Cardiac muscle cell (in vitro differentiated cells and primary cell): Measurements from ENCODE around the gene ARHGEF12. TPM values are rescaled to one million over a fixed set of nuclear protein-coding genes. Genes with fewer than 3 reads are reported as not detected.

Experiments
- DNase-seq, 2 donors: peaks; one replicate each; pipeline versions ENCODE4 v3.0.0 to v3.0.0-alpha.2; 2010 to 2017; ENCODE audit warnings: low read depth in 1 of 2, low spot score in 1 of 2
- H3K27ac ChIP-seq: fragments of 200-600 bp; sonication (generic); 2 replicates; pipeline ENCODE4 v1.5.1; 2016
- H3K27me3 ChIP-seq: fragments of 200-600 bp; sonication (generic); 2 replicates; pipeline ENCODE4 v1.6.0; 2016; ENCODE audit warnings: control low read depth
- H3K36me3 ChIP-seq: fragments of 200-600 bp; sonication (generic); 2 replicates; pipeline ENCODE4 v1.5.1; 2016; ENCODE audit warnings: control low read depth
- H3K4me1 ChIP-seq: fragments of 200-600 bp; sonication (generic); 2 replicates; pipeline ENCODE4 v1.8.1; 2017; ENCODE audit warnings: low read depth, mild to moderate bottlenecking, mixed run types
- H3K4me3 ChIP-seq: fragments of 200-600 bp; sonication (generic); 2 replicates; pipeline ENCODE4 v1.5.1; 2016; ENCODE audit warnings: mild to moderate bottlenecking
- H3K9me3 ChIP-seq: fragments of 200-600 bp; sonication (generic); 2 replicates; pipeline ENCODE4 v1.5.1; 2017; ENCODE audit warnings: low read depth, mild to moderate bottlenecking, control low read depth
- polyA plus RNA-seq: library from polyadenylated mRNA; unstranded; fragments of >200 nt; fragmentation: Nextera tagmentation; extraction: Ambion mirVana; gene quantifications from 2 replicates; pipeline ENCODE4 v1.2.1, GENCODE V29; 2016
- total RNA-seq: library from RNA; depleted of rRNA; stranded (reverse); fragments of >200 nt; gene quantifications from 2 replicates; pipeline ENCODE4 v1.2.3, GENCODE V29; 2016
- TF ChIP-seq, protein P1 (sequence below): IDR thresholded peaks from 2 replicates; pipeline ENCODE4 v1.5.1; 2012; ENCODE audit warnings: low read depth, mild to moderate bottlenecking, low read length

Gene ARHGEF12
- total and polyA plus RNA-seq, 2 experiments from 2014 or later, result 21.7 to 43.4 TPM

DNA sequence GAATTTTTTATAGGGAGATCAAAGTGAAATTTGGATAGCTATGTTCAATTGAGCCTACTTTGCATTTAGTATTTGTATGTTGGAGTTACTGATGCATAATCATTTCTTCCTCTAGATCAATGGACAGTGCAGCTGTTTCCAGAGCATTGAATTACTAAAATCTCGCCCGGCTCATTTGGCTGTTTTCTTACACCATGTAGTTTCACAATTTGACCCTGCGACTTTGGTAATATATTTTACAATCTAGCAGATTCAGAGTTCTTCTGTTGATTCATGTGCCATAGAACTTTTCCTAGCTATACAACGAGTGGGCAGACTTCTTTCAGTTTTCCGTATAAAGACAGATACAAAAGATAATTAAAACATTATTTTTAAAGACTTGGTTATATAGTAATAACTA is 105.4 kb downstream of the ARHGEF12 start:
- no peaks in the 10 kb centered on the region for H3K9me3 ChIP-seq
- H3K4me3 ChIP-seq, result no peak overlapping the region
- H3K27ac ChIP-seq, result no peak overlapping the region
- no peaks in the 10 kb centered on the region for H3K27me3 ChIP-seq
- H3K4me1 ChIP-seq, result no peaks in the 10 kb centered on the region
- TF ChIP-seq, protein P1, sequence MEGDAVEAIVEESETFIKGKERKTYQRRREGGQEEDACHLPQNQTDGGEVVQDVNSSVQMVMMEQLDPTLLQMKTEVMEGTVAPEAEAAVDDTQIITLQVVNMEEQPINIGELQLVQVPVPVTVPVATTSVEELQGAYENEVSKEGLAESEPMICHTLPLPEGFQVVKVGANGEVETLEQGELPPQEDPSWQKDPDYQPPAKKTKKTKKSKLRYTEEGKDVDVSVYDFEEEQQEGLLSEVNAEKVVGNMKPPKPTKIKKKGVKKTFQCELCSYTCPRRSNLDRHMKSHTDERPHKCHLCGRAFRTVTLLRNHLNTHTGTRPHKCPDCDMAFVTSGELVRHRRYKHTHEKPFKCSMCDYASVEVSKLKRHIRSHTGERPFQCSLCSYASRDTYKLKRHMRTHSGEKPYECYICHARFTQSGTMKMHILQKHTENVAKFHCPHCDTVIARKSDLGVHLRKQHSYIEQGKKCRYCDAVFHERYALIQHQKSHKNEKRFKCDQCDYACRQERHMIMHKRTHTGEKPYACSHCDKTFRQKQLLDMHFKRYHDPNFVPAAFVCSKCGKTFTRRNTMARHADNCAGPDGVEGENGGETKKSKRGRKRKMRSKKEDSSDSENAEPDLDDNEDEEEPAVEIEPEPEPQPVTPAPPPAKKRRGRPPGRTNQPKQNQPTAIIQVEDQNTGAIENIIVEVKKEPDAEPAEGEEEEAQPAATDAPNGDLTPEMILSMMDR, result no peak
- peaks cover 52% of the 10 kb centered on the region for H3K36me3 ChIP-seq
- no peak for DNase-seq

DNA sequence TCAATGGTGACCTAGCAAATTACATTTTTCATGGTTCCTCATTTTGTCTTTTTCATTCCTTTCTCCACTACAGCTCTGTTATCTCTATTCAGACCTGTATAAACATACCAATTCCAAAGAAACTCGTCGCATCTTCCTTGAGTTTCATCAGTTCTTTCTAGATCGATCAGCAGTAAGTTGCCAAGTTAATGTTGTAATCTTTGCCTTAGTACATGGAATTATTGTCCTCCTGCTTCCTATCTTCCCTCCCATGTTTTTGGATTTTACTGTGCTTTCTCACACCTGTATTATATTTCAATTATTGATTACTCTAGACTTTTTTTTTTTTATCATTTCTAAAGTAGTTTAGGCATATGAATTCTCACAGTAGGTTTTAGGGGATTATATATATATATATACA is 105.8 kb downstream of the ARHGEF12 start:
- Histone ChIP-seq H3K27ac (no peak overlapping the region), H3K36me3 (peaks cover 56% of the 10 kb centered on the region), H3K4me3 (no peak overlapping the region), H3K27me3 (no peaks in the 10 kb centered on the region), H3K9me3 (no peaks in the 10 kb centered on the region), H3K4me1 (no peaks in the 10 kb centered on the region)
- TF ChIP-seq, protein P1, result no peak
- no peak for DNase-seq

DNA sequence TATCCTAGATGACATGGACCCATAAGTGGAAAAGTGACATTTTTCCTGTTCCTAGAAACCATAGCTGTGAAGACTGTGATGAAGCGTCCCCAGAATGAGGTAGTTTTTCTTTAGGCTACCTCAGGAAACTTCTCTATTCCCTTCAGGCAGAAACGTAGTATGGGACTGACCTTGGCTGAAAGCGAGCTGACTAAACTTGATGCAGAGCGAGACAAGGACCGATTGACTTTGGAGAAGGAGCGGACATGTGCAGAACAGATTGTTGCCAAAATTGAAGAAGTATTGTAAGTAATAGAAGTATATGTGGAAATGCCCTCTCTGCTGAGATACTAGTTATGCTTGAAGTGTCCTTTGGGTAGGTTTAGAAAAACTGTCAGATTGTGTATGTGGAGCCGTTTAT is 110.6 kb downstream of the ARHGEF12 start:
- DNase-seq, result no peak
- H3K9me3 ChIP-seq, result no peaks in the 10 kb centered on the region
- H3K4me3 ChIP-seq, result no peak overlapping the region
- H3K36me3 ChIP-seq, result peaks cover 75% of the 10 kb centered on the region
- H3K27me3 ChIP-seq, result no peaks in the 10 kb centered on the region
- H3K27ac ChIP-seq, result no peak overlapping the region
- TF ChIP-seq, protein P1, result no peak
- no peaks in the 10 kb centered on the region for H3K4me1 ChIP-seq

DNA sequence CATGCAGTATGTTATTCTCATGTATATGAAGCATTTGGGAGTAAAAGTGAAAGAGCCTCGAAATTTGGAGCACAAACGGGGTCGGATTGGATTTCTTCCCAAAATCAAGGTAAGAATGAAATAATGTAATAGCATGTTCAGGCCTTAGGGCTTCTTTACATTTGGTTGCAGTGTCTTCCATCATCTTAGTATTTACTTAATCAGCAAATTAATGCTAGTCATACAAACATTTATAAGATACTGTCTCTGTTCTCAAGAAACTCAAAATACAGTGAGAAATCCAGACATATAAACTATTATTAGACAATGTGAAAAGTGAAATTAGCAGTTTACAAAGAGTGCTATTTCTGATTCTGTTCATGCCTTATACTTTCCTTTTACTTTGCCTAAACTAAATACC is 112.0 kb downstream of the ARHGEF12 start:
- no peaks in the 10 kb centered on the region for H3K9me3 ChIP-seq
- no peak for DNase-seq
- no peaks in the 10 kb centered on the region for H3K4me1 ChIP-seq
- no peaks in the 10 kb centered on the region for H3K27me3 ChIP-seq
- no peak overlapping the region for H3K4me3 ChIP-seq
- peaks cover 69% of the 10 kb centered on the region for H3K36me3 ChIP-seq
- TF ChIP-seq, protein P1, result no peak
- H3K27ac ChIP-seq, result no peak overlapping the region

DNA sequence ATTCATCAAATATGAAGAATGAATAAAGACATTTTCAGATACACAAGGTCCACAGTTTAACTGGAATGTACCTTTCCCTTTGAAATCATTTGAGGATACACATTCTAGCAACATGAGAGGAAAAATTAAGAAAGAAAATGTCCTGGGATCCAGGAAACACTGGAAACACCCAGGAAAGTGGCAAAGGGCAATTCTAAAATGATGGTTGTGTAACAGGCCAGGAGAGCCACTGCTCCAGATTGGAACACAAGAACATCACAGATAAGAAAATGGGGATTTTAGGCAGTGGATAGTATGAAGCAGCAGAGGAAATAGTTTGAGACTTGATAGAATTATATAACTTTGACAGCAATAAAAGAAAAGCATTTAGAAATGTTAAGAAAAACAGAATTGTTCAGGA is 119.3 kb downstream of the ARHGEF12 start:
- Histone ChIP-seq H3K9me3 (no peaks in the 10 kb centered on the region), H3K36me3 (peaks cover 78% of the 10 kb centered on the region), H3K27me3 (no peaks in the 10 kb centered on the region), H3K4me1 (no peaks in the 10 kb centered on the region), H3K4me3 (no peak overlapping the region), H3K27ac (no peak overlapping the region)
- no peak for DNase-seq
- TF ChIP-seq, protein P1, result no peak

DNA sequence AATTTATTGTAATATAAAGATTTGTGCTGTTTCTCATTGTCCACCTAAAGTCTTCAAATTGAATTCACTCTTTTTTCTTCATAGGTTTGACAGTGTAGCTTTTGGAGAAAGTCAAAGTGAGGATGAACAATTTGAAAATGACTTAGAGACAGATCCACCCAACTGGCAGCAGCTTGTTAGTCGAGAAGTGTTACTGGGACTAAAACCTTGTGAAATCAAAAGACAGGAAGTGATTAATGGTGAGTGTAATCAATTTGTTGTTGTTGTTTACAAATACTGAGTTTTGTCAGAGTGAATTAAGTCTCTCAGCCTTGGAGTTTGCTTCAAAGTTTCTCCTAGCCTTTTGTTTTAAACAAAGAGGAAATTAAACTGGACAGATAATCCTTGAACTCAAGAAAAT is 121.8 kb downstream of the ARHGEF12 start:
- no peak overlapping the region for H3K27ac ChIP-seq

More for the DNA sequence above, 121.8 kb downstream of the ARHGEF12 start:
- TF ChIP-seq, protein P1, result no peak
- Histone ChIP-seq H3K4me1 (no peaks in the 10 kb centered on the region), H3K27me3 (no peaks in the 10 kb centered on the region), H3K4me3 (no peak overlapping the region), H3K9me3 (no peaks in the 10 kb centered on the region), H3K36me3 (peaks cover 90% of the 10 kb centered on the region)
- no peak for DNase-seq
